A673 (cell line): Measurements from ENCODE around the gene MICAL3. TPM values are rescaled to one million over a fixed set of nuclear protein-coding genes. Genes with fewer than 3 reads are reported as not detected.

ENCODE experiments used
- BruUV-seq: library from RNA; stranded (reverse); fragments of 400-500 nt; replicated peaks from 2 replicates; lab custom pipeline; 2021; lab: Mats Ljungman, UMichigan
- CTCF ChIA-PET: fragments of 300-600 bp; sonication (Branson Sonifier 250); formaldehyde crosslinking; loops from one replicate; lab custom pipeline; 2022; ENCODE audit warnings: antibody characterized with exemption; lab: Charles Lee
- POLR2A ChIA-PET: fragments of 300-600 bp; sonication (Branson Sonifier 250); formaldehyde crosslinking; loops from one replicate; lab custom pipeline; 2022; ENCODE audit warnings: antibody characterized with exemption; ENCODE audit not compliant: low non-redundant PET; lab: Charles Lee
- DNase-seq: peaks from one replicate; pipeline ENCODE4 v3.0.0-alpha.2; 2015; ENCODE audit warnings: low spot score
- H3K27ac ChIP-seq: fragments of 200-600 bp; sonication (generic); 2 replicates; pipeline ENCODE4 v1.5.1; 2016; ENCODE audit warnings: mixed run types, low read depth, mild to moderate bottlenecking, mixed read lengths, antibody characterized with exemption, low read length; ENCODE audit not compliant: poor library complexity, severe bottlenecking
- H3K27me3 ChIP-seq: fragments of 200-600 bp; sonication (generic); replicated peaks from 2 replicates; pipeline ENCODE4 v1.6.1; 2017; ENCODE audit warnings: mixed run types, low read depth, mild to moderate bottlenecking, mixed read lengths, antibody characterized with exemption, low read length; ENCODE audit not compliant: insufficient read depth, poor library complexity
- H3K36me3 ChIP-seq: fragments of 200-600 bp; sonication (generic); 2 replicates; pipeline ENCODE4 v1.6.1; 2016; ENCODE audit warnings: mixed run types, mild to moderate bottlenecking, mixed read lengths, antibody characterized with exemption, low read length; ENCODE audit not compliant: insufficient read depth, poor library complexity, severe bottlenecking
- H3K4me1 ChIP-seq: fragments of 200-600 bp; sonication (generic); 2 replicates; pipeline ENCODE4 v1.6.1; 2017; ENCODE audit warnings: mixed run types, mild to moderate bottlenecking, mixed read lengths, antibody characterized with exemption, low read length; ENCODE audit not compliant: insufficient read depth, poor library complexity, severe bottlenecking
- H3K4me3 ChIP-seq: fragments of 200-600 bp; sonication (generic); 2 replicates; pipeline ENCODE4 v1.5.1; 2016; ENCODE audit warnings: low read depth, mixed run types, mild to moderate bottlenecking, mixed read lengths, low read length; ENCODE audit not compliant: poor library complexity, severe bottlenecking
- H3K9me3 ChIP-seq: fragments of 200-600 bp; sonication (generic); 2 replicates; pipeline ENCODE4 v1.6.1; 2016; ENCODE audit warnings: mixed run types, low read depth, mild to moderate bottlenecking, mixed read lengths, antibody characterized with exemption, low read length; ENCODE audit not compliant: poor library complexity, severe bottlenecking
- CTCF ChIP-seq: fragments of 300-800, 200-600 bp; sonication (generic); conservative IDR thresholded peaks from 2 replicates; pipeline ENCODE4 v1.5.1; 2017; ENCODE audit warnings: low read depth, mild to moderate bottlenecking, antibody characterized with exemption, low read length, moderate library complexity, mixed read lengths
- EZH2 ChIP-seq: fragments of 200-600 bp; sonication (generic); IDR thresholded peaks from 2 replicates; pipeline ENCODE4 v1.6.1; 2017; ENCODE audit warnings: borderline replicate concordance, low read depth, mild to moderate bottlenecking, mixed read lengths, antibody characterized with exemption, low read length; ENCODE audit not compliant: poor library complexity, severe bottlenecking
- intact Hi-C: fragments of 100-400 bp; cut with micrococcal nuclease; formaldehyde crosslinking; loops from one replicate; pipeline ENCODE4 v1.10.0; 2022; ENCODE audit not compliant: unreplicated experiment
- total RNA-seq: library from RNA; stranded (reverse); gene quantifications from 2 replicates; pipeline ENCODE4 v1.2.3, GENCODE V29; 2021

MICAL3 gene
- total RNA-seq, 1 experiment from 2014 or later, result 63.6 TPM

DNA sequence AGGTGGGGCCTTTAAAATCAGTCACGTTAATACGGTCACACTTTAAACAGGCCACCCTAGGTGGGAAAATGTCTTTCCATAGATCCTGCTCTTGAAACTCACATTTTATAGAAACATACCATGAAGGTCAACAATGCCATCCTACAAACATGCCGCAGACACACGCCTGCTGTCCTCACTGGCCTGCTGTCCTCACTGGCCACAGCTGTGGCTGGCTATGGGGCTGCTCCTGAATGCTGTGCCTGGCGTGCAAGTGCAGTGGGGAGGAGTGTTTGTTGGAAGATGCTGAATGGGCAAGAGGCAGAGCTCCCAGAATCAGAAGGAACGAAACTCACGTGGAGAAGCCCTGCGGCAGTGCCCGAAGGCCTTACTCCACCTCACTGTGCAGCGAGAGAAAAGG, 143.9 kb downstream of the MICAL3 start:
- POLR2A ChIA-PET, result no interaction called here
- Histone ChIP-seq H3K4me3 (no peak overlapping the region), H3K27me3 (no peaks in the 10 kb centered on the region), H3K27ac (no peak overlapping the region), H3K9me3 (no peaks in the 10 kb centered on the region), H3K36me3 (peaks cover 12% of the 10 kb centered on the region), H3K4me1 (no peaks in the 10 kb centered on the region)
- intact Hi-C loops, result no loop called here
- TF ChIP-seq CTCF (no peak), EZH2 (no peak)
- CTCF ChIA-PET, result no interaction called here
- no peak for DNase-seq
- no TSS peak for BruUV-seq

DNA sequence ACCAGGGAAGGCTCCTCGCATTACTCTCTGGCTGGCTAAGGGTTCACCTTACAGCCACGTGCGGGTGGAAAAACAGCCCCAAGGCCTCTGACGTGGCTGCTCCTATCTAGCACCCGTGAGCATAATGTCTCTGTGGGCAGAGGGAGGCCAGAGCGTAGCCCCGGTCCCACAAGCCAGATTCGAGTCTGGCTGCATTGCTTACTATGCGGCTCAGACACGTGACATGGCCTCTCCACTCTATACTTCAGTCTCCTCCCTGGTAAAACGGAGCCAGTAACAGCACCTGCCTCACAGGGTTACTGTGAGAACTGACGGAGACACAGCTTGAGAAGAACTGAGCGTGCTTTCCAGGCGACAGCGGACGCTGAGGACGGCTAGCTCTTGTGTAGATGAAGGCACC, 144.3 kb downstream of the MICAL3 start:
- CTCF ChIA-PET, result no interaction called here
- no peaks in the 10 kb centered on the region for H3K27me3 ChIP-seq
- TF ChIP-seq EZH2 (no peak), CTCF (no peak)
- no peak for DNase-seq
- H3K9me3 ChIP-seq, result no peaks in the 10 kb centered on the region
- no peak overlapping the region for H3K4me3 ChIP-seq
- H3K36me3 ChIP-seq, result peaks cover 7% of the 10 kb centered on the region
- H3K4me1 ChIP-seq, result no peaks in the 10 kb centered on the region
- POLR2A ChIA-PET, result no interaction called here
- H3K27ac ChIP-seq, result no peak overlapping the region
- intact Hi-C loops, result no loop called here
- no TSS peak for BruUV-seq

GRCh38 chr22:17878941-17879340, 145.4 kb downstream of the MICAL3 start:
- Histone ChIP-seq H3K4me1 (no peaks in the 10 kb centered on the region), H3K36me3 (peaks cover 7% of the 10 kb centered on the region), H3K27ac (no peak overlapping the region), H3K4me3 (no peak overlapping the region), H3K9me3 (no peaks in the 10 kb centered on the region), H3K27me3 (no peaks in the 10 kb centered on the region)
- no peak for TF ChIP-seq EZH2
- TF ChIP-seq CTCF, result no peak
- POLR2A ChIA-PET, result no interaction called here
- CTCF ChIA-PET, result no interaction called here
- DNase-seq, result no peak
- BruUV-seq, result no TSS peak
- intact Hi-C loops, result no loop called here
